HG03196 (cell line): Measurements from ENCODE around the gene DLK2.
"Not testable (repeated sequence)": the region's sequence is repeated elsewhere in the genome, so short reads cannot be mapped to it uniquely, and the experiment has no call there.

Experiments used
- ATAC-seq: cut with Tn5 transposase; IDR thresholded peaks from one replicate; pipeline ENCODE4 v1.9.1; 2021; ENCODE audit not compliant: unreplicated experiment

Gene DLK2

GRCh38 chr6:43455531-43456428 is at the start of gene DLK2:
TSS of gene DLK2 (minus strand) at chr6:43455548. CDS start at chr6:43454825, 723 bp downstream.
- ATAC-seq: no peak

GRCh38 chr6:43503443-43503842 is 48.1 kb upstream of the DLK2 start:
- no peak for ATAC-seq

- no peak for ATAC-seq
Measured at GRCh38 chr6:43502666-43503065, 47.3 kb upstream of the DLK2 start.

GRCh38 chr6:43500921-43501320 is 45.6 kb upstream of the DLK2 start:
- ATAC-seq: no peak

- ATAC-seq: no peak
Measured at GRCh38 chr6:43499028-43499815, 43.9 kb upstream of the DLK2 start.

- ATAC-seq: not testable (repeated sequence)
Measured at GRCh38 chr6:43498291-43498690, 42.9 kb upstream of the DLK2 start.

- ATAC-seq: no peak
Measured at GRCh38 chr6:43497689-43498088, 42.3 kb upstream of the DLK2 start.

- no peak for ATAC-seq
Measured at GRCh38 chr6:43497129-43497396, 41.7 kb upstream of the DLK2 start.

GRCh38 chr6:43496370-43497128 is 41.2 kb upstream of the DLK2 start:
- no peak for ATAC-seq

- ATAC-seq: no peak
Measured at GRCh38 chr6:43495409-43495941, 40.1 kb upstream of the DLK2 start.

GRCh38 chr6:43494766-43495165 is 39.4 kb upstream of the DLK2 start:
- no peak for ATAC-seq

- ATAC-seq: no peak
Measured at GRCh38 chr6:43494321-43494720, 39.0 kb upstream of the DLK2 start.

GRCh38 chr6:43493833-43494232 is 38.5 kb upstream of the DLK2 start:
- ATAC-seq: no peak

- ATAC-seq: no peak
Measured at GRCh38 chr6:43493230-43493629, 37.9 kb upstream of the DLK2 start.

- no peak for ATAC-seq
Measured at GRCh38 chr6:43492673-43493072, 37.3 kb upstream of the DLK2 start.

- ATAC-seq: no peak
Measured at GRCh38 chr6:43491750-43492661, 36.7 kb upstream of the DLK2 start.

GRCh38 chr6:43490523-43490939 is 35.2 kb upstream of the DLK2 start:
- ATAC-seq: no peak

- ATAC-seq: no peak
Measured at GRCh38 chr6:43489277-43490072, 34.1 kb upstream of the DLK2 start.

- ATAC-seq: no peak
Measured at GRCh38 chr6:43488667-43489276, 33.4 kb upstream of the DLK2 start.
